Bladder microvascular endothelial cell (primary cell): ENCODE data around the gene C5orf24. TPM values are rescaled to one million over a fixed set of nuclear protein-coding genes. Genes with fewer than 3 reads are reported as not detected.

ENCODE experiments used
- total RNA-seq: library from RNA; depleted of rRNA; stranded (reverse); fragments of >200 nt; gene quantifications from 2 replicates; pipeline ENCODE4 v1.2.3, GENCODE V29; 2014

Gene C5orf24
- 30.3 and 63.4 TPM in 2 replicates for total RNA-seq

DNA sequence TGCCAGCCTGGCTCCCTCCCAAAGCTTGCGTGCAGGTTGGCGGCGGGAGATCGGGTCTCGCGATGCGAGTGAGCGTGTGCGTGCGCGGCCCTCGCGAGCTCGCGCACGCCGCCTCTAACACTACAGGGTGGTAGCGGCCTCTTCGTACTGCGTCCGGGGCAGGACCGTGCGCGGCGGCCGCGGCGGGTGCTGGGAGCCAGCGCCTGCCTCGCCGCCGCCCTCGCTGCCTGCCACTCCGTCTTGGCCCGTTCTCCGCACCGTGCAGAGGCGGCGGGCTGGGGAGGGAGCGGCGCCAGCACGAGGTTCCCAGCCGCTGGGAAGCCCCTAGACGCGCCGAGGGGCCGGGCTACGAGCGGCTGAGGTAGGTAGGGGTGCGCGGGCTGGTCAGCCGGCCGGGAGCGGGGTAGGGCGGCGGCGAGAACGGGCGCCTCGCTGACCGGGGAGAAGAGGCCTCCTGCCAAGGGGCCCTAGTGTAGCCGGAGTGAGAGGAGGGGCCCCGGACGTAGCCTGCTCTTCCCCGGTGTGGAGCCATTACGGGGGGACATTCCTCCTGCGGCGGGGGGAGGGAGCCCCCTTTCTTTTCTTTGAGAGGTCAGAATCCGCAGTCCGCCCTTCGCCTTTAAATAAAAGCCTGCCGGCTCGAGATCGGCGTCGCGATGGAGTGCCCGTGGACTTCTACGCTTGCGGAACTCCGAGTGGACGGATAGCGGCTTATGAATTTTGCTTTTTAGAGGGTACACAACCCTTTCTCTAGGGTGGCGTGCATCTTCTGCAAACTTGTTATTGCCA, at the start of gene C5orf24:
Gene C5orf24 (plus strand): TSS at position 117 of the 789 bp plus-strand sequence. CDS start 8,933 bp downstream, outside the sequence.

DNA sequence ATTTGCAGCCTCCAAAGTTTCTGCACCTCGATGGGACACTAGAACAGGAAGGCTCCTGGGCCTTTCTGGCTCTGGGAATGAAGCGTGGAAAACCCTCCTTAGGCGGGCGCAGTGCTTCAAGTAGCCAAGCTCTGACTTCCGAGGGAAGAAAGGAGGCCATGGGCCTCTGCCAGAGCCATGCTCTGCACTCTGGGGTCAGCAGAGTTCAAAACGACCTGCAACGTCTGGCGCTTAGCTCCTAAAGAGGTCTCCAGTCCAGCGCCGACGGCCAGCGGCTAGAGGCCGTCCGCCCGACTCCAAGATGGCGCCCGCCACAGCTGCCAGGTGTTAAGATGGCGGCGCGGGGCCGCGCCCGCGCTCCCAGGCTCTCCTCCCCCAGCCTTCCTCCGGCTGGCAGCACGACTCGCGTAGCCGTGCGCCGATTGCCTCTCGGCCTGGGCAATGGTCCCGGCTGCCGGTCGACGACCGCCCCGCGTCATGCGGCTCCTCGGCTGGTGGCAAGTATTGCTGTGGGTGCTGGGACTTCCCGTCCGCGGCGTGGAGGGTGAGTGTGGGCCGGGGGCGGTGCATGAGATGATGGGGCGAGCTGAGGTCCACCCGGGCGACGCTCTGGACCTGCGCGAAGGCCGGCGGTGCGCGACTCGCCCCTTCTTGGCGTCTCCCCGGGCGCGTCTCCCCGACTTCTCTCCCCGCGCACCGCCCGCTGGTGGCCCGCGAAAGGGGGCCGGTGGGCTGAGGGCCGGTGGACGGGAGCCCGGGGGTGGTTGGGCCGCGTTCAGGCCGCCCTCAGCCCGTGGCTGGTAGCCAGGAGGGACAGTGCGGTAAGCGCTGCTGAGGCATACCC, 28.4 kb downstream of the C5orf24 start, which contains the start of gene TXNDC15:
Gene TXNDC15 (plus strand): TSS at position 385 of the 844 bp plus-strand sequence. CDS start 57 bp downstream, at position 442.

GRCh38 chr5:134904610-134905245, 59.0 kb downstream of the C5orf24 start, which contains the start of gene PCBD2:
TSS of gene PCBD2 (plus strand) at chr5:134905131. CDS start at chr5:134905140, 9 bp downstream.

Other genes starting within 250 kb of the C5orf24 start
- gene SAR1B, start 213.1 kb upstream of the C5orf24 start, total RNA-seq, result 44.0 and 109 TPM in 2 replicates
- gene SEC24A, start 197.2 kb upstream of the C5orf24 start, total RNA-seq, result 9.2 and 30.8 TPM in 2 replicates
- gene CAMLG, start 107.4 kb upstream of the C5orf24 start, total RNA-seq, result 25.9 and 32.4 TPM in 2 replicates
- 13.0 and 26.5 TPM in 2 replicates for gene DDX46, start 87.2 kb upstream of the C5orf24 start, total RNA-seq
- gene TXNDC15, start 28.4 kb downstream of the C5orf24 start, total RNA-seq, result 57.0 and 90.8 TPM in 2 replicates
- 2.8 and 4.7 TPM in 2 replicates for gene PCBD2, start 59.2 kb downstream of the C5orf24 start, total RNA-seq
- gene CATSPER3, start 121.9 kb downstream of the C5orf24 start, total RNA-seq, result not detected in 2 replicates
- gene PITX1, start 188.3 kb downstream of the C5orf24 start, total RNA-seq, result not detected in 2 replicates